LNCaP clone FGC (cell line): ENCODE results near the gene LRRK2.

Experiments used
- DNase-seq: peaks from one replicate; pipeline ENCODE4 v3.0.0-alpha.2; 2011; ENCODE audit warnings: low read depth
- H3K4me3 ChIP-seq: 2 replicates; pipeline ENCODE4 v1.5.1; 2011; ENCODE audit warnings: mild to moderate bottlenecking, low read depth, low read length, control low read depth
- CTCF ChIP-seq: IDR thresholded peaks from 2 replicates; pipeline ENCODE4 v1.5.1; 2012; ENCODE audit warnings: mild to moderate bottlenecking; ENCODE audit not compliant: control insufficient read depth, insufficient read depth; ENCODE audit errors: extremely low read depth

Gene LRRK2

GRCh38 chr12:40258371-40258770, 33.6 kb downstream of the LRRK2 start:
- no peak for DNase-seq
- no peak for TF ChIP-seq CTCF
- H3K4me3 ChIP-seq = no peak overlapping the region

- TF ChIP-seq CTCF = no peak
- H3K4me3 ChIP-seq = no peak overlapping the region
- no peak for DNase-seq
These were observed 37.1 kb downstream of the LRRK2 start for GRCh38 chr12:40261937-40262336.

- no peak for DNase-seq
- no peak for TF ChIP-seq CTCF
- no peak overlapping the region for H3K4me3 ChIP-seq
These were observed 37.9 kb downstream of the LRRK2 start for GRCh38 chr12:40262657-40263056.

- no peak for TF ChIP-seq CTCF
- DNase-seq = no peak
- no peak overlapping the region for H3K4me3 ChIP-seq
These were observed 39.0 kb downstream of the LRRK2 start for GRCh38 chr12:40263616-40264409.

- TF ChIP-seq CTCF = no peak
- no peak overlapping the region for H3K4me3 ChIP-seq
- DNase-seq = no peak
These were observed 47.3 kb downstream of the LRRK2 start for GRCh38 chr12:40271981-40272664.

- TF ChIP-seq CTCF = no peak
- no peak overlapping the region for H3K4me3 ChIP-seq
- DNase-seq = no peak
These were observed 57.1 kb downstream of the LRRK2 start for GRCh38 chr12:40281791-40282364.
